ENCODE results near the gene GLS. TPM values are rescaled to one million over a fixed set of nuclear protein-coding genes. Genes with fewer than 3 reads are reported as not detected.
A peak's percentile ranks its signal among the peaks of the same experiment; 100 is the strongest.

GLS gene
- total and polyA plus RNA-seq, 9 of the 15 experiments (the other 6 are each of a cell fraction or from before 2014, with no cell fraction given): 13.7 to 77.5 (median 48.2) TPM

DNA sequence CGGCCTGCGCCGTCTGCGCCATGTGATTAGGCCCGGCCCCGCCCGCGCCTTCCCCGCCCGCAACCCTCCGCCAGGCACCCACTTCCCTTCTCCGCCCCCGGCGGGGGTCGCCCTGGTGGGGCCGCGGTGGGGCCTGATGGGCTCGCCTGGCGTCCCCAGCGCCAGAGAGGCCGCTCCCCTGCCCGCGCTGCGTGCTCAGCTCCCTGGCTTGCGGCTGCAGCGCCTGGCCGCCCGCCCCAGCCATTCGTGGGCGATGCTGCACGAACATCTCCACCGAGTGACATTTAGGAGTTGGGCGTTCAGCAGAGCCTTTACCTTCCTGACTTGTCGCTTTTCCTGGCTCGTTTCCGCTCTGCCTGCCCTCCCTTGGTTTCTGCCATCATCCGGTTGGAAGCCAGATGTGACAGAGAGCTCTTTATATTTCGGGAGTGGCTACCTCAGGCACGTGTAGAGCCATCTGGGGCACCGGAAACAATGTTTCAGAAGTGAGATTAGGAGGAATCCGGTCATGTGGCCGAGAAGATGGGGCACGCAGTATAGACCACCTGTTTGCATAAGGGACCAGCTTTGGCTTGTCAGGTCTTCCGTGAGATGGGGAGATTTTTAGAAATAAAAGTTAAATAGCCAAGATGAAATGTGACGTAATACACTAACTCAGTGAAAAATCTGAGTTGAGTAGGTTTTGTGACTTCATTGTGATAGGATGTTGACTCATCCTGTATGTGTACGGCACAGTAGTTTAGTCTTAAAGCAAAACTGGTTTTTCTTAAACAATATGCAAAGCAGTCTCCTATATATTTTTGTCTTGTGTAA is 1.2 kb downstream of the GLS start (continued):
- TF ChIP-seq, protein P1, sequence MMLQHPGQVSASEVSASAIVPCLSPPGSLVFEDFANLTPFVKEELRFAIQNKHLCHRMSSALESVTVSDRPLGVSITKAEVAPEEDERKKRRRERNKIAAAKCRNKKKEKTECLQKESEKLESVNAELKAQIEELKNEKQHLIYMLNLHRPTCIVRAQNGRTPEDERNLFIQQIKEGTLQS (IDR thresholded peaks at IDR 0.05): peak; percentile 93
- TF ChIP-seq, protein P1 (CRISPR knock-in tag; conservative IDR thresholded peaks at IDR 0.05): no peak
- TF ChIP-seq EGR1 (conservative IDR thresholded peaks at IDR 0.05) (no peak), ETV1 (tag; conservative IDR thresholded peaks at IDR 0.05; ENCODE audit: low read depth) (peak; percentile 96), ZNF311 (CRISPR knock-in tag; IDR thresholded peaks at IDR 0.05) (no peak), IRF2 (CRISPR knock-in tag; IDR thresholded peaks at IDR 0.05) (no peak), WHSC1 (IDR thresholded peaks at IDR 0.05; ENCODE audit: low read length) (no peak), ARID1B (IDR thresholded peaks at IDR 0.05) (peak; percentile 59), SOX6 (IDR thresholded peaks at IDR 0.05) (peak; percentile 54; the same call in 1 of the 2 replicates), OTX1 (CRISPR knock-in tag; IDR thresholded peaks at IDR 0.05) (no peak), ZNF184 (CRISPR knock-in tag; IDR thresholded peaks at IDR 0.05) (no peak), IFI16 (CRISPR knock-in tag; IDR thresholded peaks at IDR 0.05) (no peak), PCBP1 (IDR thresholded peaks at IDR 0.05; ENCODE audit: low read depth, low read length, poor library complexity, severe bottlenecking) (no peak), KLF1 (tag; IDR thresholded peaks at IDR 0.05) (no peak), FOXK2 (conservative IDR thresholded peaks at IDR 0.05 in 1 of 2, IDR thresholded peaks at IDR 0.05 in 1 of 2; ENCODE audit: low read depth in 2 of 2) (peak in 1 of 2 experiments; percentile 38; a peak in 1 of 4 replicates), ZNF165 (CRISPR knock-in tag; IDR thresholded peaks at IDR 0.05; ENCODE audit: borderline replicate concordance) (no peak), DPF2 (IDR thresholded peaks at IDR 0.05) (peak; percentile 75), TRIM28 (IDR thresholded peaks at IDR 0.05) (no peak), RBFOX2 (IDR thresholded peaks at IDR 0.05; ENCODE audit: low read depth, low read length) (peak; percentile 76), DNMT1 (IDR thresholded peaks at IDR 0.05) (no peak)
- TF ChIP-seq, protein P2, sequence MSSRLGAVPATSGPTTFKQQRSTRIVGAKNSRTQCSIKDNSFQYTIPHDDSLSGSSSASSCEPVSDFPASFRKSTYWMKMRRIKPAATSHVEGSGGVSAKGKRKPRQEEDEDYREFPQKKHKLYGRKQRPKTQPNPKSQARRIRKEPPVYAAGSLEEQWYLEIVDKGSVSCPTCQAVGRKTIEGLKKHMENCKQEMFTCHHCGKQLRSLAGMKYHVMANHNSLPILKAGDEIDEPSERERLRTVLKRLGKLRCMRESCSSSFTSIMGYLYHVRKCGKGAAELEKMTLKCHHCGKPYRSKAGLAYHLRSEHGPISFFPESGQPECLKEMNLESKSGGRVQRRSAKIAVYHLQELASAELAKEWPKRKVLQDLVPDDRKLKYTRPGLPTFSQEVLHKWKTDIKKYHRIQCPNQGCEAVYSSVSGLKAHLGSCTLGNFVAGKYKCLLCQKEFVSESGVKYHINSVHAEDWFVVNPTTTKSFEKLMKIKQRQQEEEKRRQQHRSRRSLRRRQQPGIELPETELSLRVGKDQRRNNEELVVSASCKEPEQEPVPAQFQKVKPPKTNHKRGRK (tag; IDR thresholded peaks at IDR 0.05): no peak
- TF ChIP-seq, protein P3, sequence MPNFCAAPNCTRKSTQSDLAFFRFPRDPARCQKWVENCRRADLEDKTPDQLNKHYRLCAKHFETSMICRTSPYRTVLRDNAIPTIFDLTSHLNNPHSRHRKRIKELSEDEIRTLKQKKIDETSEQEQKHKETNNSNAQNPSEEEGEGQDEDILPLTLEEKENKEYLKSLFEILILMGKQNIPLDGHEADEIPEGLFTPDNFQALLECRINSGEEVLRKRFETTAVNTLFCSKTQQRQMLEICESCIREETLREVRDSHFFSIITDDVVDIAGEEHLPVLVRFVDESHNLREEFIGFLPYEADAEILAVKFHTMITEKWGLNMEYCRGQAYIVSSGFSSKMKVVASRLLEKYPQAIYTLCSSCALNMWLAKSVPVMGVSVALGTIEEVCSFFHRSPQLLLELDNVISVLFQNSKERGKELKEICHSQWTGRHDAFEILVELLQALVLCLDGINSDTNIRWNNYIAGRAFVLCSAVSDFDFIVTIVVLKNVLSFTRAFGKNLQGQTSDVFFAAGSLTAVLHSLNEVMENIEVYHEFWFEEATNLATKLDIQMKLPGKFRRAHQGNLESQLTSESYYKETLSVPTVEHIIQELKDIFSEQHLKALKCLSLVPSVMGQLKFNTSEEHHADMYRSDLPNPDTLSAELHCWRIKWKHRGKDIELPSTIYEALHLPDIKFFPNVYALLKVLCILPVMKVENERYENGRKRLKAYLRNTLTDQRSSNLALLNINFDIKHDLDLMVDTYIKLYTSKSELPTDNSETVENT (CRISPR knock-in tag; IDR thresholded peaks at IDR 0.05): no peak

Measured in K562 (cell line).